Heart right ventricle (tissue), 16 donors: Measurements from ENCODE around the gene EFNA5. TPM values are rescaled to one million over a fixed set of nuclear protein-coding genes. Genes with fewer than 3 reads are reported as not detected.

ENCODE experiments used
- ATAC-seq, 8 donors: fragments of 200-7000 bp; cut with Tn5 transposase; one replicate each; pipeline ENCODE4 v1.9.1; 2020; ENCODE audit warnings: mild to moderate bottlenecking in 8 of 8, moderate library complexity in 8 of 8, moderate number of reproducible peaks in 1 of 8
- DNase-seq, 2 donors: peaks; one replicate each; pipeline ENCODE4 v3.0.0-alpha.2; 2020
- H3K27ac ChIP-seq, 10 donors: fragments of 200-600 bp; sonication (generic) in 2 of 10; one replicate each; pipeline versions ENCODE4 v1.5.0 to v1.8.0; 2020 to 2022; ENCODE audit warnings: mild to moderate bottlenecking in 3 of 10
- H3K27me3 ChIP-seq, 7 donors: fragments of 200-600 bp; one replicate each; pipeline ENCODE4 v1.8.0; 2021 to 2022; ENCODE audit warnings: mild to moderate bottlenecking in 2 of 7
- H3K36me3 ChIP-seq, 9 donors: fragments of 200-600 bp; sonication (generic) in 1 of 9; one replicate each; pipeline versions ENCODE4 v1.5.0 to v1.8.0; 2020 to 2022; ENCODE audit warnings: mild to moderate bottlenecking in 2 of 9
- H3K4me1 ChIP-seq, 9 donors: fragments of 200-600 bp; sonication (generic) in 1 of 9; one replicate each; pipeline versions ENCODE4 v1.5.0 to v1.8.0; 2020 to 2022; ENCODE audit warnings: mild to moderate bottlenecking in 4 of 9
- H3K4me3 ChIP-seq, 10 donors: fragments of 200-600 bp; sonication (generic) in 2 of 10; one replicate each; pipeline versions ENCODE4 v1.5.0 to v1.8.0; 2020 to 2022; ENCODE audit warnings: mild to moderate bottlenecking in 7 of 10, moderate library complexity in 2 of 10
- H3K9me3 ChIP-seq, 11 donors: fragments of 200-600 bp in 10 of 11; sonication (generic) in 2 of 11; one replicate each; pipeline versions ENCODE4 v1.5.0 to v1.8.0; 2013 to 2022; ENCODE audit warnings: mild to moderate bottlenecking in 2 of 11, control low read depth in 1 of 11, moderate library complexity in 1 of 11
- CTCF ChIP-seq, 9 donors: fragments of 200-600 bp; sonication (generic) in 2 of 9; IDR thresholded peaks; one replicate each; pipeline versions ENCODE4 v1.5.0 to v1.8.0; 2021 to 2022; ENCODE audit warnings: antibody characterized with exemption in 9 of 9, mild to moderate bottlenecking in 5 of 9, moderate library complexity in 1 of 9
- WGBS, 2 donors: extraction: QIAGEN DNeasy Blood & Tissue Kit; methylation state at CpG; one replicate each; pipeline ENCODE4 v1.1.7; 2013; ENCODE audit warnings: inconsistent platforms in 1 of 2; 5-methylcytosine and 5-hydroxymethylcytosine counted together
- intact Hi-C, 10 donors: fragments of 100-400 bp; cut with DNase I; formaldehyde crosslinking; loops; one replicate each; pipeline versions ENCODE4 v1.11.1 to v1.14.2; 2022
- polyA plus RNA-seq, 2 donors: library from polyadenylated mRNA; stranded (reverse); fragments of 200-250 nt; gene quantifications; one replicate each; pipeline ENCODE4 v1.2.3, GENCODE V29; 2013
- total RNA-seq, 10 donors: library from RNA; stranded (reverse); fragmentation: NEBNext Ultra II Directional in 3 of 10; extraction: Animal tissue kit (Norgen Biotek cat#: 25700) in 3 of 10; gene quantifications; one replicate each; pipeline versions ENCODE4 v1.2.1 to v1.2.4, GENCODE V29; 2021 to 2023
- donor health status: Arrhythmogenic right ventricular cardiomyopathy.
- donor health status: ischemic (EF 13 %, LVEDD 7.1; RV severe dilation, severe dysfunction).
- donor health status: healthy with polysubstance abuse.
- donor health status: DM: no; HTN: yes; CAD: no.
- donor health status: DM: no; HTN: no; CAD: no.
- donor health status: ischemic (EF 25% LVEDD 6.9; RV normal size, moderate dysfunction).
- donor health status: ischemic (EF 25% LVEDD 5.7; RV mildly dilated, moderate dysfunction).
- donor health status: healthy.
- donor health status: DM: yes; HTN: yes; CAD: no.
- donor health status: Ischemic cardiomyopathy.
- donor health status: ischemic (EF 35%, LVEDD 5.7; RV mildly dilated, moderate dysfunction).
- donor health status: nonischemic (EF 11% LVEDD 7.7; RV severe dilation, severe dysfunction).
- donor health status: DM: yes; HTN: yes; CAD: no.
- donor health status: PGD.
- donor health status: ischemic (EF 29% LVEDD 5.4; RV normal size, mild dysfunction).
- donor health status: nonischemic (EF 23%, LVEDD 6.1; RV moderate dilation, normal function).

The EFNA5 gene
- total and polyA plus RNA-seq, 12 donors = 6.9 to 49.4 (median 33.9) TPM

GRCh38 chr5:107544476-107544875, 126.3 kb downstream of the EFNA5 start:
- no peak for TF ChIP-seq CTCF (IDR thresholded peaks at IDR 0.05)
- peak overlapping the region in 2 of 10 donors; percentile 22 to 75 for H3K27ac ChIP-seq
- no peak overlapping the region for H3K4me3 ChIP-seq
- no peak for DNase-seq
- intact Hi-C loops = no loop called here
- H3K36me3 ChIP-seq = no peaks in the 10 kb centered on the region
- no peaks in the 10 kb centered on the region for H3K9me3 ChIP-seq
- H3K4me1 ChIP-seq = peaks cover 0 to 48% (median 32%) of the 10 kb centered on the region in 9 donors
- ATAC-seq = no peak
- no peaks in the 10 kb centered on the region for H3K27me3 ChIP-seq
- WGBS, 2 donors = 65 to 77% methylated on average over 3 of the region's 3 CpGs

DNA sequence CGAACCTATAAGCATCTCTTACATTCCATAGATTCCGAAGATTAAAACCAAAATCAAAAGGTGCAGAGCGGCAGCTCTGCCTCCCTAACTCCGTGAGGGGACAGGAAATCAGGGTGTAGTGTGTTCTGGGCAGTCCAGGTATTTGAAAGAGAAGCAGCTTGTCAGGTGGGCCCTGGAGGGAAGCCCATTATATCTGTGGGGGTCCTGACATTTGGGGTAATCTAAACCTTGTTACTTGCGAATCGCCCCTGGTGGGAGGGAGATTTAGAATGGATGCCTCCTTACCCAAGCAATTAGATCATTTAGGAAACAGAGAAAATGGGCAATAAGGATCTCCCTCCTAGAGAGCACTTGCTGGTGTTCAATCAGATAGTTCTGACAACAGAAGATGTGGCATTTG, 126.9 kb downstream of the EFNA5 start:
- 87 to 88% methylated on average over 6 of the region's 6 CpGs for WGBS, 2 donors
- Histone ChIP-seq H3K4me3 (no peak overlapping the region), H3K9me3 (no peaks in the 10 kb centered on the region), H3K4me1 (peaks cover 0 to 49% (median 33%) of the 10 kb centered on the region in 9 donors), H3K27me3 (no peaks in the 10 kb centered on the region), H3K36me3 (no peaks in the 10 kb centered on the region), H3K27ac (peak overlapping the region in 5 of 10 donors; percentile 69 to 83 (median 74))
- ATAC-seq (no peak), DNase-seq (no peak)
- intact Hi-C loops = no loop called here
- TF ChIP-seq CTCF (IDR thresholded peaks at IDR 0.05) = no peak

- Histone ChIP-seq H3K27ac (peak overlapping the region; percentile 2 to 83 (median 74)), H3K27me3 (no peaks in the 10 kb centered on the region), H3K4me3 (peak overlapping the region in 3 of 10 donors; percentile 2 to 26 (median 9)), H3K36me3 (no peaks in the 10 kb centered on the region), H3K9me3 (no peaks in the 10 kb centered on the region), H3K4me1 (peaks cover 0 to 52% (median 30%) of the 10 kb centered on the region in 9 donors)
- no peak for TF ChIP-seq CTCF (IDR thresholded peaks at IDR 0.05)
- DNase-seq = peak; percentile 59 to 61
- 31 to 38% methylated on average over 7 of the region's 7 CpGs for WGBS, 2 donors
- intact Hi-C loops = no loop called here
- ATAC-seq = peak; percentile 88 to 98 (median 91)
Observed at GRCh38 chr5:107542831-107543231, 127.9 kb downstream of the EFNA5 start.

DNA sequence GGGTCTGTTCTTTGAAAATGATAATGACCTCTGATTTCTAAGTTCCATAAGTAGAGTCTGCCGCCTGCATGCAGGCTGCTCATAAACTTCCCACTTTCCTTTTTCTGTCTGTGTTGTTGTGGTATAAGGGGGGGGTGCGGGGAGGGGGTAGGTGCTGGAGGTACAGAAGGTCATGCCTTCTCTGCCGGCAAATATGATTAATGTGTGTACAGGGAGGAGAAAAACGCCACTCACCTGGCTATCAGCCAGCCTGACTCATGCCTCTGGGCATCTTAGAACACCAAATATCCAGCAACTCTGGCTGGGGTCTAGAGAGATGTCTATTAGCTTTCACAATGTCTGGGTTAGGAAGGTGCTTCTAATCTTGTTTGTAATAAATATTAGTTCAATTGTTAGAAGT, 128.3 kb downstream of the EFNA5 start:
- H3K27me3 ChIP-seq = no peaks in the 10 kb centered on the region
- no peak for TF ChIP-seq CTCF (IDR thresholded peaks at IDR 0.05)
- H3K4me3 ChIP-seq = peak overlapping the region in 3 of 10 donors; percentile 2 to 26 (median 9)
- peak in 7 of 8 donors; percentile 5 to 87 (median 54) for ATAC-seq
- intact Hi-C loops = no loop called here
- no peaks in the 10 kb centered on the region for H3K36me3 ChIP-seq
- H3K4me1 ChIP-seq = peaks cover 0 to 52% (median 30%) of the 10 kb centered on the region in 9 donors
- peak overlapping the region; percentile 2 to 83 (median 74) for H3K27ac ChIP-seq
- WGBS, 2 donors = 23 to 26% methylated on average over 4 of the region's 4 CpGs
- DNase-seq = peak; percentile 34 to 40
- H3K9me3 ChIP-seq = no peaks in the 10 kb centered on the region
